Parathyroid adenoma (tissue), 2 donors: ENCODE data around the gene ARFGEF3.

Experiments
- H2AFZ ChIP-seq: fragments of 300-600 bp; sonication (generic); one replicate; pipeline ENCODE4 v1.7.0; 2017; ENCODE audit warnings: antibody characterized with exemption, mild to moderate bottlenecking
- H3K27ac ChIP-seq: fragments of 300-600 bp; sonication (generic); one replicate; pipeline ENCODE4 v1.7.0; 2017
- H3K27me3 ChIP-seq: fragments of 300-600 bp; sonication (generic); one replicate; pipeline ENCODE4 v1.7.0; 2017; ENCODE audit warnings: low read length; ENCODE audit not compliant: control insufficient read depth, insufficient read depth
- H3K36me3 ChIP-seq: fragments of 300-600 bp; sonication (generic); one replicate; pipeline ENCODE4 v1.7.0; 2017; ENCODE audit warnings: low read length; ENCODE audit not compliant: control insufficient read depth, insufficient read depth
- H3K4me1 ChIP-seq: fragments of 300-600 bp; sonication (generic); one replicate; pipeline ENCODE4 v1.7.0; 2017; ENCODE audit warnings: control low read depth
- H3K4me2 ChIP-seq: fragments of 300-600 bp; sonication (generic); one replicate; pipeline ENCODE4 v1.7.0; 2017; ENCODE audit warnings: low read length
- H3K4me3 ChIP-seq: fragments of 300-600 bp; sonication (generic); one replicate; pipeline ENCODE4 v1.7.0; 2017; ENCODE audit warnings: low read depth, low read length
- H3K79me2 ChIP-seq: fragments of 300-600 bp; sonication (generic); one replicate; pipeline ENCODE4 v1.7.0; 2017; ENCODE audit warnings: control low read depth
- H3K9ac ChIP-seq: fragments of 300-600 bp; sonication (generic); one replicate; pipeline ENCODE4 v1.7.0; 2017; ENCODE audit warnings: mild to moderate bottlenecking
- H3K9me3 ChIP-seq: fragments of 300-600 bp; sonication (generic); one replicate; pipeline ENCODE4 v1.7.0; 2017; ENCODE audit warnings: low read length; ENCODE audit not compliant: control insufficient read depth
- CTCF ChIP-seq: fragments of 300-600 bp; sonication (generic); IDR thresholded peaks from one replicate; pipeline ENCODE4 v1.7.0; 2017; ENCODE audit warnings: antibody characterized with exemption, mild to moderate bottlenecking
- donor health status: primary hyperparathyroidism.

Gene ARFGEF3

GRCh38 chr6:138229663-138230179 is 68.0 kb downstream of the ARFGEF3 start:
- H3K9me3 ChIP-seq: no peaks in the 10 kb centered on the region
- no peaks in the 10 kb centered on the region for H3K4me1 ChIP-seq
- H3K36me3 ChIP-seq: no peaks in the 10 kb centered on the region
- no peak overlapping the region for H3K9ac ChIP-seq
- no peak overlapping the region for H3K4me3 ChIP-seq
- no peak overlapping the region for H3K4me2 ChIP-seq
- H3K27me3 ChIP-seq: no peaks in the 10 kb centered on the region
- no peaks in the 10 kb centered on the region for H3K79me2 ChIP-seq
- no peak overlapping the region for H2AFZ ChIP-seq
- no peak overlapping the region for H3K27ac ChIP-seq
- no peak for TF ChIP-seq CTCF

GRCh38 chr6:138230221-138230620 is 68.5 kb downstream of the ARFGEF3 start:
- Histone ChIP-seq H3K4me3 (no peak overlapping the region), H3K9me3 (no peaks in the 10 kb centered on the region), H2AFZ (no peak overlapping the region), H3K79me2 (no peaks in the 10 kb centered on the region), H3K27ac (no peak overlapping the region), H3K9ac (no peak overlapping the region), H3K4me2 (no peak overlapping the region), H3K4me1 (no peaks in the 10 kb centered on the region), H3K27me3 (no peaks in the 10 kb centered on the region), H3K36me3 (no peaks in the 10 kb centered on the region)
- no peak for TF ChIP-seq CTCF

- no peaks in the 10 kb centered on the region for H3K79me2 ChIP-seq
- no peak overlapping the region for H2AFZ ChIP-seq
- TF ChIP-seq CTCF: no peak
- H3K27ac ChIP-seq: no peak overlapping the region
- no peaks in the 10 kb centered on the region for H3K27me3 ChIP-seq
- H3K9ac ChIP-seq: no peak overlapping the region
- H3K36me3 ChIP-seq: no peaks in the 10 kb centered on the region
- no peaks in the 10 kb centered on the region for H3K4me1 ChIP-seq
- no peak overlapping the region for H3K4me3 ChIP-seq
- H3K9me3 ChIP-seq: no peaks in the 10 kb centered on the region
- H3K4me2 ChIP-seq: no peak overlapping the region
Observed at GRCh38 chr6:138230759-138231380, 69.1 kb downstream of the ARFGEF3 start.

- H3K9ac ChIP-seq: no peak overlapping the region
- H3K4me2 ChIP-seq: no peak overlapping the region
- H2AFZ ChIP-seq: no peak overlapping the region
- no peak overlapping the region for H3K4me3 ChIP-seq
- no peak for TF ChIP-seq CTCF
- no peaks in the 10 kb centered on the region for H3K9me3 ChIP-seq
- no peak overlapping the region for H3K27ac ChIP-seq
- H3K4me1 ChIP-seq: no peaks in the 10 kb centered on the region
- H3K27me3 ChIP-seq: no peaks in the 10 kb centered on the region
- no peaks in the 10 kb centered on the region for H3K79me2 ChIP-seq
- H3K36me3 ChIP-seq: no peaks in the 10 kb centered on the region
Observed at GRCh38 chr6:138231381-138231886, 69.7 kb downstream of the ARFGEF3 start.

GRCh38 chr6:138234363-138234762 is 72.6 kb downstream of the ARFGEF3 start:
- no peak for TF ChIP-seq CTCF
- Histone ChIP-seq H3K79me2 (no peaks in the 10 kb centered on the region), H3K27ac (no peak overlapping the region), H3K9me3 (no peaks in the 10 kb centered on the region), H2AFZ (no peak overlapping the region), H3K4me2 (no peak overlapping the region), H3K4me1 (no peaks in the 10 kb centered on the region), H3K27me3 (no peaks in the 10 kb centered on the region), H3K9ac (no peak overlapping the region), H3K36me3 (no peaks in the 10 kb centered on the region), H3K4me3 (no peak overlapping the region)
